ENCODE measurements around the gene CYP3A5.
"Not testable (repeated sequence)": the region's sequence is repeated elsewhere in the genome, so short reads cannot be mapped to it uniquely, and the experiment has no call there.

CYP3A5 gene

GRCh38 chr7:99638731-99639130 lies 41.1 kb downstream of the CYP3A5 start:
- no peak for TF ChIP-seq CTCF (IDR thresholded peaks at IDR 0.05; ENCODE audit: insufficient read depth, low read depth, low read length, missing control alignments)
- no peak for DNase-seq (ENCODE audit: low read depth)
- no peak overlapping the region for H3K4me3 ChIP-seq (ENCODE audit: low read depth, low read length)

GRCh38 chr7:99637414-99637813 lies 42.4 kb downstream of the CYP3A5 start:
- not testable (repeated sequence) for H3K4me3 ChIP-seq (ENCODE audit: low read depth, low read length); DNase-seq (ENCODE audit: low read depth)

- no peak overlapping the region for H3K4me3 ChIP-seq (ENCODE audit: low read depth, low read length)
- DNase-seq (ENCODE audit: low read depth): no peak
- TF ChIP-seq CTCF (IDR thresholded peaks at IDR 0.05; ENCODE audit: insufficient read depth, low read depth, low read length, missing control alignments): no peak
Observed at GRCh38 chr7:99631295-99632109, 48.3 kb downstream of the CYP3A5 start.

GRCh38 chr7:99629643-99630042 lies 50.2 kb downstream of the CYP3A5 start:
- no peak for DNase-seq (ENCODE audit: low read depth)
- no peak overlapping the region for H3K4me3 ChIP-seq (ENCODE audit: low read depth, low read length)
- no peak for TF ChIP-seq CTCF (IDR thresholded peaks at IDR 0.05; ENCODE audit: insufficient read depth, low read depth, low read length, missing control alignments)

- no peak overlapping the region for H3K4me3 ChIP-seq (ENCODE audit: low read depth, low read length)
- no peak for DNase-seq (ENCODE audit: low read depth)
- TF ChIP-seq CTCF (IDR thresholded peaks at IDR 0.05; ENCODE audit: insufficient read depth, low read depth, low read length, missing control alignments): no peak
Observed at GRCh38 chr7:99628471-99629465, 51.0 kb downstream of the CYP3A5 start.

GRCh38 chr7:99627513-99627912 lies 52.3 kb downstream of the CYP3A5 start:
- TF ChIP-seq CTCF (IDR thresholded peaks at IDR 0.05; ENCODE audit: insufficient read depth, low read depth, low read length, missing control alignments): no peak

GRCh38 chr7:99626661-99627060 lies 53.1 kb downstream of the CYP3A5 start:
- no peak for DNase-seq (ENCODE audit: low read depth)
- TF ChIP-seq CTCF (IDR thresholded peaks at IDR 0.05; ENCODE audit: insufficient read depth, low read depth, low read length, missing control alignments): no peak
- no peak overlapping the region for H3K4me3 ChIP-seq (ENCODE audit: low read depth, low read length)

More at GRCh38 chr7:99627513-99627912, 52.3 kb downstream of the CYP3A5 start:
- H3K4me3 ChIP-seq (ENCODE audit: low read depth, low read length): no peak overlapping the region
- DNase-seq (ENCODE audit: low read depth): no peak
